ENCODE measurements around the gene LTBP3. TPM values are rescaled to one million over a fixed set of nuclear protein-coding genes. Genes with fewer than 3 reads are reported as not detected.

LTBP3 gene
- total and polyA plus RNA-seq, 9 of the 15 experiments (the other 6 are each of a cell fraction or from before 2014, with no cell fraction given): 0.06 to 20.5 (median 4.8) TPM

- peak in 1 of 3 experiments; percentile 69 for TF ChIP-seq YY1 (IDR thresholded peaks at IDR 0.05; ENCODE audit: borderline replicate concordance in 1 of 3, control insufficient read depth in 1 of 3, extremely low read depth in 1 of 3, insufficient read depth in 3 of 3, insufficient read length in 1 of 3, insufficient replicate concordance in 2 of 3, low read depth in 1 of 3, low read length in 2 of 3)
- TF ChIP-seq MYBL2 (IDR thresholded peaks at IDR 0.05; ENCODE audit: low read depth): no peak
- TF ChIP-seq MYBL2 (CRISPR knock-in tag; IDR thresholded peaks at IDR 0.05; ENCODE audit: borderline replicate concordance): no peak
- TF ChIP-seq GTF2B (IDR thresholded peaks at IDR 0.05; ENCODE audit: extremely low read depth, insufficient read length): no peak
- TF ChIP-seq GTF2A2 (tag; IDR thresholded peaks at IDR 0.05): no peak
- peak; percentile 67 for TF ChIP-seq HLTF (IDR thresholded peaks at IDR 0.05)
- TF ChIP-seq ZBTB12 (CRISPR knock-in tag; IDR thresholded peaks at IDR 0.05): no peak
- no peak for TF ChIP-seq CCAR2 (IDR thresholded peaks at IDR 0.05; ENCODE audit: low read depth, low read length)
- TF ChIP-seq ZNF655 (CRISPR knock-in tag; IDR thresholded peaks at IDR 0.05): no peak
- TF ChIP-seq PHF8 (IDR thresholded peaks at IDR 0.05; ENCODE audit: borderline replicate concordance, low read length): peak; percentile 31
- peak; percentile 68 for TF ChIP-seq NCOR1 (IDR thresholded peaks at IDR 0.05)
- TF ChIP-seq STAT5A (IDR thresholded peaks at IDR 0.05; ENCODE audit: borderline replicate concordance, low read length): no peak
- no peak for TF ChIP-seq U2AF2 (optimal IDR thresholded peaks at IDR 0.05; ENCODE audit: low read depth, low read length)
- no peak for TF ChIP-seq SNAPC5 (CRISPR knock-in tag; IDR thresholded peaks at IDR 0.05)
- TF ChIP-seq NR3C1 (CRISPR knock-in tag; IDR thresholded peaks at IDR 0.05): no peak
- no peak for TF ChIP-seq ATF1 (CRISPR knock-in tag; IDR thresholded peaks at IDR 0.05)
- no peak for TF ChIP-seq ATF1 (tag; IDR thresholded peaks at IDR 0.05)
- peak; percentile 65; the same call in 1 of the 2 replicates for TF ChIP-seq DMBX1 (CRISPR knock-in tag; IDR thresholded peaks at IDR 0.05; ENCODE audit: borderline replicate concordance)
- no peak for TF ChIP-seq MED1 (CRISPR knock-in tag; IDR thresholded peaks at IDR 0.05; ENCODE audit: borderline replicate concordance)
- no peak for TF ChIP-seq CEBPG (CRISPR knock-in tag; IDR thresholded peaks at IDR 0.05)
- TF ChIP-seq CEBPG (tag; conservative IDR thresholded peaks at IDR 0.05 in 1 of 2, IDR thresholded peaks at IDR 0.05 in 1 of 2): no peak
- TF ChIP-seq ZBTB1 (CRISPR knock-in tag; IDR thresholded peaks at IDR 0.05; ENCODE audit: borderline replicate concordance, low read depth): no peak
These were observed 57.6 kb downstream of the LTBP3 start (continued) for GRCh38 chr11:65500387-65501185.
